Esophagus muscularis mucosa (tissue), 4 donors: Measurements from ENCODE around the gene GADD45GIP1. TPM values are rescaled to one million over a fixed set of nuclear protein-coding genes. Genes with fewer than 3 reads are reported as not detected.

Experiments used
- DNase-seq: peaks from one replicate; pipeline ENCODE4 v3.0.0-alpha.2; 2017; ENCODE audit errors: extremely low spot score
- H3K27ac ChIP-seq, 4 donors: fragments of 200-600 bp; sonication (generic); replicated peaks in 1 of 4; 1 replicate in 3 of 4; 2 replicates in 1 of 4; pipeline ENCODE4 v1.5.1; 2016 to 2019; ENCODE audit warnings: mild to moderate bottlenecking in 1 of 4
- H3K27me3 ChIP-seq, 4 donors: fragments of 200-600 bp; sonication (generic); one replicate each; pipeline versions ENCODE4 v1.5.1 to v1.6.0; 2016 to 2019
- H3K36me3 ChIP-seq, 4 donors: fragments of 200-600 bp; sonication (generic); one replicate each; pipeline ENCODE4 v1.5.1; 2016 to 2019
- H3K4me1 ChIP-seq, 4 donors: fragments of 200-600 bp; sonication (generic); one replicate each; pipeline ENCODE4 v1.5.1; 2016 to 2019
- H3K4me3 ChIP-seq, 4 donors: fragments of 200-600 bp; sonication (generic); 1 replicate in 2 of 4; 2 replicates in 2 of 4; pipeline ENCODE4 v1.5.1; 2016 to 2019; ENCODE audit warnings: mild to moderate bottlenecking in 4 of 4, moderate library complexity in 1 of 4
- H3K9me3 ChIP-seq, 4 donors: fragments of 200-600 bp; sonication (generic); 1 replicate in 3 of 4; 2 replicates in 1 of 4; pipeline ENCODE4 v1.5.1; 2016 to 2019
- CTCF ChIP-seq, 3 experiments: fragments of 200-600 bp in 2 of 3; fragments of 450-650 bp in 1 of 3; sonication (generic) in 2 of 3; IDR thresholded peaks; one replicate each; pipeline ENCODE4 v1.5.1; 2017 to 2019; ENCODE audit warnings: antibody characterized with exemption in 3 of 3, mild to moderate bottlenecking in 2 of 3, moderate library complexity in 1 of 3
- EP300 ChIP-seq: sonication (generic); formaldehyde crosslinking; IDR thresholded peaks from one replicate; pipeline ENCODE4 v1.6.1; 2017; ENCODE audit warnings: antibody characterized with exemption
- POLR2A ChIP-seq: fragments of 450-650 bp; IDR thresholded peaks from one replicate; pipeline ENCODE4 v1.6.1; 2017; ENCODE audit warnings: antibody characterized with exemption, moderate library complexity, mild to moderate bottlenecking, low read depth
- POLR2AphosphoS5 ChIP-seq, 2 donors: sonication (generic); formaldehyde crosslinking; IDR thresholded peaks; one replicate each; pipeline ENCODE4 v1.6.1; 2017; ENCODE audit warnings: antibody characterized with exemption in 2 of 2
- WGBS: methylation state at CpG from one replicate; pipeline ENCODE4 v1.1.5; 2018; 5-methylcytosine and 5-hydroxymethylcytosine counted together
- intact Hi-C: fragments of 100-400 bp; cut with DNase I; formaldehyde crosslinking; loops from one replicate; pipeline ENCODE4 v1.15.1; 2023
- total RNA-seq, 4 donors: library from RNA; depleted of rRNA; stranded (reverse); fragments of >200 nt; gene quantifications; one replicate each; pipeline versions ENCODE4 v1.1.0 to v1.2.1, GENCODE V29; 2016

GADD45GIP1 gene
- 10 to 100 TPM; 33.0 to 60.1 (median 49.3) TPM for total RNA-seq

- WGBS: 13% methylated on average over 24 of the region's 84 CpGs
- TF ChIP-seq CTCF (IDR thresholded peaks at IDR 0.05) (no peak), POLR2A (peak; percentile 69), POLR2AphosphoS5 (IDR thresholded peaks at IDR 0.05) (peak; percentile 62 to 79), EP300 (no peak)
- H3K27ac ChIP-seq: peak within 1 kb of the TSS; percentile 89 to 96 (median 91)
- no peak for DNase-seq
- H3K36me3 ChIP-seq: peaks cover 0 to 37% (median 32%) of the 10 kb centered on the region in 4 donors
- no peaks in the 10 kb centered on the region for H3K9me3 ChIP-seq
- H3K4me1 ChIP-seq: peaks cover 39 to 56% (median 51%) of the 10 kb centered on the region in 4 donors
- intact Hi-C loops: no loop called here
- peak within 1 kb of the TSS; percentile 84 to 98 (median 92) for H3K4me3 ChIP-seq
- H3K27me3 ChIP-seq: no peaks in the 10 kb centered on the region
Measured at GRCh38 chr19:12956446-12957388, at the start of gene GADD45GIP1. TSS of gene GADD45GIP1 (minus strand) at chr19:12957223. CDS start at chr19:12957212, 11 bp downstream.

GRCh38 chr19:13005861-13006370, 48.9 kb upstream of the GADD45GIP1 start:
- Histone ChIP-seq H3K27ac (peak overlapping the region; percentile 88 to 98 (median 97)), H3K4me1 (peaks cover 91 to 100% (median 99%) of the 10 kb centered on the region in 4 donors), H3K9me3 (no peaks in the 10 kb centered on the region), H3K4me3 (peak overlapping the region in 1 of 4 donors; percentile 20), H3K27me3 (no peaks in the 10 kb centered on the region), H3K36me3 (peaks cover 0 to 4% (median 0%) of the 10 kb centered on the region in 4 donors)
- WGBS: 44% methylated on average over 9 of the region's 12 CpGs
- TF ChIP-seq EP300: no peak
- no peak for TF ChIP-seq POLR2AphosphoS5 (IDR thresholded peaks at IDR 0.05)
- TF ChIP-seq CTCF (IDR thresholded peaks at IDR 0.05): no peak
- intact Hi-C loops: no loop called here
- no peak for DNase-seq

GRCh38 chr19:13005253-13005652, 48.2 kb upstream of the GADD45GIP1 start:
- no peak for TF ChIP-seq POLR2AphosphoS5 (IDR thresholded peaks at IDR 0.05)
- no peak for TF ChIP-seq CTCF (IDR thresholded peaks at IDR 0.05)
- TF ChIP-seq EP300: no peak
- TF ChIP-seq POLR2A: no peak
- Histone ChIP-seq H3K27me3 (no peaks in the 10 kb centered on the region), H3K36me3 (peaks cover 0 to 4% (median 0%) of the 10 kb centered on the region in 4 donors), H3K27ac (peak overlapping the region; percentile 88 to 98 (median 97)), H3K4me3 (no peak overlapping the region), H3K9me3 (no peaks in the 10 kb centered on the region), H3K4me1 (peaks cover 93 to 100% (median 99%) of the 10 kb centered on the region in 4 donors)
- intact Hi-C loops: no loop called here
- DNase-seq: no peak
- WGBS: 68% methylated on average over 4 of the region's 4 CpGs

- 86% methylated on average over 7 of the region's 7 CpGs for WGBS
- no peaks in the 10 kb centered on the region for H3K9me3 ChIP-seq
- DNase-seq: no peak
- peaks cover 89 to 100% (median 99%) of the 10 kb centered on the region in 4 donors for H3K4me1 ChIP-seq
- H3K36me3 ChIP-seq: peaks cover 0 to 8% (median 5%) of the 10 kb centered on the region in 4 donors
- H3K27me3 ChIP-seq: no peaks in the 10 kb centered on the region
- intact Hi-C loops: no loop called here
- H3K27ac ChIP-seq: peak overlapping the region; percentile 88 to 98 (median 97)
- no peak overlapping the region for H3K4me3 ChIP-seq
- TF ChIP-seq POLR2A (no peak), CTCF (IDR thresholded peaks at IDR 0.05) (no peak), POLR2AphosphoS5 (IDR thresholded peaks at IDR 0.05) (no peak), EP300 (no peak)
Measured at GRCh38 chr19:13004273-13004672, 47.2 kb upstream of the GADD45GIP1 start.
